DMS153 (cell line): ENCODE results near the gene MBNL1.
"Not testable (repeated sequence)": the region's sequence is repeated elsewhere in the genome, so short reads cannot be mapped to it uniquely, and the experiment has no call there.

Experiments used
- DNase-seq: peaks from one replicate; lab custom pipeline; 2025; lab: John Stamatoyannopoulos, UW

Gene MBNL1

DNA sequence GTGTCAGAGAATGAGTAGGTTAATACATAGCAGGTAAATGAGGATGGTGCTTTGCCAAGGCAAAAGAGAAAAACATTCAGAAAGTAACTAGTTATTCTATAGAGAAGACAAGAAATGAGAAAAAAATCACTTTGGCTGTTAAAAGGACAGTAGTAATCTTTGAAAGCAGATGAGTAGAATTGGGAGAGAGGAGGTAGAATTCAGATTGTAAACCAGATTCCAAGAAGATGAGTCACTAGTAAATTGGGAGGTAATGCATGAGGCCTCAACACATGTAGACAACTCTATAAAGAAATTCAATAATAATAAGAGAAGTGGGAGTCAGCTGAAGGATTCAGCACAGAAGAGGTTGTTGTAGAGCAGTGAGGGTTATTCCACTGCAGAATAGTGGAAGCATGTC, 81.4 kb downstream of the MBNL1 start:
- DNase-seq: no peak

DNA sequence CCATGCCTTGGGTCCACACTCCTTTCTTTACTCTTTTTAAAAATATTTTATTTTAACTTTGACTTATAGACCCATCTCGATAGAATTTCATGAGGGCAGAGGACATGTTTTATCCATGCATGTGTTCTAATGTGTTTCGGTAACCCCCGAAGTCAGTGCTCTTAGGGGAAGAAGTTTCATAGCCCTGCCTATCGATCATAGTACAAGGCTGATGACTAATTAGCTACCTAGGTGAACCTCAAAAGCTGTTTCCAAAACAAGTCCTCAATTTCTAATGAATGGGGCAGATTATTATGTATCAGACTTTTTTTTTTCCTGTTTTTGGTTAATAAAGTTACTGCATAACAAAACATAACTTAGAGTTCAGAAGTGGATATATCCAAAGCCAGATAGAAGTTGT, 82.0 kb downstream of the MBNL1 start:
- DNase-seq: no peak

DNA sequence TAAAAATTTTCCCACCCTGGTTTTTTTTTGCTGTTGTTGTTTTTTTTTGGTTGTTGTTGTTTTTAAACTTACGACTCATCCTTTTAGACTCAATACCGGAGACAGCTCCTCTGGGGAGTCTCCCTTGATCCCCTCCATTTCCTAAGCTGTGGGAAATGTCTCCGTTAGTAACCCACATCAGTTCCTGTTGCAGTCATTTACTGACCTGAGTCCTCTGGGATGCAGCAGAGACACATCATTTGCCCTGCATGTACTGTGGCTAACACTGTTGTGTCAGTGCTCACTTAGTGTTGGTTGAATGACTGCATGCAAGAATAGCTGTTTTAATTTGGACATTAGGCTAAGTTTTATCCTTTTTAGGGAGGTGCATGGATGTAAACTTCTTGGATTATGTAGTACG, 83.8 kb downstream of the MBNL1 start:
- no peak for DNase-seq

DNA sequence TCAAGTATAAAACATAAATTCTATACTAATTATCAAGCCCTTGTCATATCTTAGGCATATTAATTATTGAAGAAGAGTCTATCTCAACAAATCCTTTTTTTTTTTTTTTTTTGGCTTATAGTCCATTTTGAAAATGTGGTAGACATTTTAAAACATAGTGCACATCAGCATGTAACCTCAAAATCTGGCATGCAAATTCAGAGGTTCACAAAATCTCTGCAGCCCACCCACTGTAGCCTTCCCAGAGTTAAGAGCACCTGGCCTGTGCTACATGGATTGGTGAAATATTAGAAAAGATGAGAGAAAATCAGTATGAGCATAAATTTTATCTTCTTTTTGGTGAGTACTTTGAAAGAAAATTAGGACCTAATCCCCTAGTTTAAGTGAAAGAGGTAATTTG, 84.8 kb downstream of the MBNL1 start:
- no peak for DNase-seq

DNA sequence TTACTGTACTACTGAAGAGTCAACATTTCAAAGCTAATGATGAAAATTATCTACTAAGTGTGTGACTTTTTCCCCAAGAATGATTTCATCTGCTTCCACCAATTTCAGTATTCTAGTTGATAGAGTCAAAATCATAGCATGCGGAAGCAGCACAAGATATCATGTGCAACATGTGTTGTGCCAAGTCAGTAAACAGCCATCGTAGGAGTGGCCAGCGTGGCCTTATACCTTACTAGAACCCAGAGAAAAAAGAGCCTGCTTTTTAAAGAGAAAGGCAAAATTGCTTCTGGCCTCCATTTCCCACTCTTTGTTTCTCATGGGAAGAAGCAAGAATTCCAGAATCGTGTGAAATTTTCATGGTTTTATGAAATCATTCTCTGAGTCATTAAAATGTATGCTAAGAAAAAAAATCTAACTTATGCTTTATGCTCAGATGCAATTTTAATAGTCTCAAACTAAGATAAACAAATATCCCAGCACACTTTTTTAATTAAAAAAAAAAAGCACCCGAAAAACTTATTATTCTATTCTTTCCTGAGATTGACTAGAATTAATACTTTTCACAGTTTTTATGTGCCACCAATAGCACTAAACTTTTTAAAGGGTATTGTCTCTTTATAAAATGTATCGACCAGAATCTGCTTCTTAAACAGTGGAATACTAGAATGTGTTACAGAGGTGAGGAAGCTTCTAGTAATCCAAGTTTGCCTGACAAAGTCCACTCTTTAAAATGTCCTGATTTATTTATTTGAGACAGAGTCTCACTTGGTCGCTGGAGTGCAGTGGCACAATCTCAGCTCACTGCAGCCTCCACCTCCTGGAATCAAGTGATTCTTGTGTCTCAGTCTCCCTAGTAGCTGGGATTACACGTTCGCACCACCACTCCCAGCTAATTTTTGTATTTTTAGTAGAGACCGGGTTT, 87.3 kb downstream of the MBNL1 start:
- no peak for DNase-seq

DNA sequence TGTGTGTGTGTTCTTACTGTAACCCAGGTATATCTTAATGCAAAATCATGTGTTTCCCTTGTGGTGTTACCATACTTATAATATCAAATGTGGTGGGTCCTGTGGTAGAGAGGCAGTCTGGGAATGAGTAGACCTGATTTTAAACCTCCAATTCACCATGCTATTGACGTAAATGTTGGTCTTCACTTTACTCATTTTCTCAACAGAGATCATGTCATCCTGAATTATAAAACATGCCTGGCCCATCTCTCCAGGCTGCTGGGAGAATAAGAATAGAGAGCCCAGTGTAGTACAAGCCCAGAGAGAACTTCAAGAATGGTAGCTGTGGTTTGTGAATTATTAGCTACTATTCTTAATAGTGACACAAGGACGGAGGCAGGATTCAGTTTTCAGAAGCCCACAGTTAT, 88.1 kb downstream of the MBNL1 start:
- DNase-seq: no peak

DNA sequence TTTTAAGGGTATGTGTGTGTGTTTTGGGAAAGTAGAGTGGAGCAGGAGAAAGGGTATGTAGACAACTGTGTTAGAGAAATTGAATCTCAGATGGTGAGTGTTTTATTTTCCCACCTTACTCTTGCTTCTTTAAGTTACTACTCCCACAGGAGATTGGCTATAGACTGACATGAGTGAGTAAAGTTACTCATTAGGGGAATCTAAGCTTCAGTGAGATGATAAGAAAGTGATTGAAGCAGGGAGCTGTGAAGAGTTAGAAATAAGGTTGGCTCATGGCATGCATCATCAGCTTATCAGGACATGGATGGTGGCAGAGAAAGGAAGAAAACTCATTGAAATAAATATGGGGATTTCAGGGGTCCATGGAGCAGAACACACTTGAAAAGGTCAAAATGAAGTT, 88.9 kb downstream of the MBNL1 start:
- no peak for DNase-seq

DNA sequence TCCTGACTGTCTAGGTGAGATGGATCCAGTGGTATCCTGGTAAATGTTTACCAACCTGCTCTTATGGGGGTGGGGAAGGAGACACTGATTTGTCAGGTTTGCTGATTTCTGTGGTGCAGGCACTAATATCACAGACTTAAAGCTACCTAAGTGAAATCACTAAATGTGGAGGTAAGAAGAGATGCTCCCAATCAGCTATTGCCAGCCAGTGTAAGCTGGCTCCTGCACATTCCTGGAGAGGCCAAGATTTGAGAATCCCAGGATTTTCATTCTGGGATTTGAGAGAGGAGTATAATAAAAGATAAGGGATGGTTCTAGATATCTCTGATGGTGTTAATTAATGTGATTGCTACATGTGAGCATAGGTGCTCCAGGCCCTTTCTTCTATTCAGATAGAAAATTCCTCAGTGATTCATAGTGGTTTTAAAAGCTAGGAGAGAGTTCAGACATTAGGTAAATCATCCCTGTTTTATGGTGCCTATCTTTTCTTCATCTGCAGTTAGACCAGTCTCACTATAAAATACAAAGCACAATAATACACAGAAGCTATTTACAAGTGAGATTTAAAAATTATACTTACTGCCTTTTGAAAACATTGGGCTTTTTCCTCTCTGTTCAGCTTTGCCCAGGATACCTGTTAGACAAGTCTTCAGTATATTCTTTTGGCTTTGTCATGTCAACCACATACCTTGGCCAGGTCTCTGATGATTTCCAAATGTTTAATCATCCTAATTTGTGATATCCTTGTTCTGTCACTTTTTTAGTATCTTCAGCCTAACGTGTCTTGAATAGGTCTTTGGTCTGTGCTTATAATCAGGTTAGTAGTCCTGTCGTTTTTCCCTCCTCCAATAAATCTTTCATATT, 90.9 kb downstream of the MBNL1 start:
- DNase-seq: no peak

DNA sequence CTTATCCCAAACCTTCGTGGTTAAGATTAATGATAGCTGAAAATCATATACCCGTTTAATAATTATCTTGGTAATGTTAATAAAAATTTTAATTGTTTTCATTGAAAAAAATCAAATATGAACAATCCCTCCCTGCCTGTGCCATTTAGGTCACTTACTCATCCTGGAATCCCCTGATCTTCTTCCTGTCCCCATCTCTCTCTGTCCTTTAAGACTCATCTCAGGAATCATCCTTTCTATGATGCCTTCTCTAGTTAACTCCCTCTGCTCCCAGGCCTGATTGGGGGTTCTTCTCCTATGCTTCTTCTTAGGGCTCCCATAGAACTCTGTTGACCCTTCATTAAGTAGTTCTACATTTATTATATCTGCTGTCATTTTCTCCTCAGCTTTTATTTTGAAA, 91.6 kb downstream of the MBNL1 start:
- no peak for DNase-seq

DNA sequence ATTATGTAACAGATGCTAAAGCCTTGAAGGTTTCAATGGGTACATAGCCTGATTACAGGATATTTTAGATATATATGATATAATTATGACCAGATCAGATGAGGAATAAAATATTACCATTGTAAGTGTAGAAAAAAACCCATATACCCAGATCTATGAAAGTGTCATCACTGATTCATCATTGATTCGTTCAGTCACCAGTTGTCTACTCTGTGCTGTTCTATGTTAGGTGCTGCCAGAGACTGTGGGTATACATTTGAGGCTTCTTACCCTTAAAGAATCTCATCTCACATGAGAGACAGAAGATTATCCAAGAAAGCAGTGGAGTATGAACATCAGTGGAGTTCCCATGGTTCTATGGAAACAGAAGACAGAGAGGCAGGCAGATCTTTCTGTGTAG, 92.2 kb downstream of the MBNL1 start:
- no peak for DNase-seq

DNA sequence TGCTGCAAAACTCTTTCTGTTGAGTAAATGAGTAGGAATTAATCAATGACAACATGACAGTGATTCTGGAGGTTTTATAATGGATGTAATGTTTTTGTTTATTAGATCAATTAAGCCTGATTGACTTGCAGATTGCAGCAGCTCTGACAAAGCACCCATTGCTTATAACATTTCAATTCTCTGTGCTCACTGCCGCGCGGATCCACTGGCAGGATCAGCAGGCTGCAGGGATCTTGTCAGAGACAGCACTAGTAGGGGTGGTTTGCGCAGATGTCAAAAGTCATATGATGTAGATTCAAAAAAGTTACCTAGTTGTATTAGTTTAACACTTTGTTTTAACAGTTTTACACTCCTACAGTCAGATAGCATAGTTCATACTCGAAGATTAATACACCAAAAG, 93.4 kb downstream of the MBNL1 start:
- DNase-seq: no peak

DNA sequence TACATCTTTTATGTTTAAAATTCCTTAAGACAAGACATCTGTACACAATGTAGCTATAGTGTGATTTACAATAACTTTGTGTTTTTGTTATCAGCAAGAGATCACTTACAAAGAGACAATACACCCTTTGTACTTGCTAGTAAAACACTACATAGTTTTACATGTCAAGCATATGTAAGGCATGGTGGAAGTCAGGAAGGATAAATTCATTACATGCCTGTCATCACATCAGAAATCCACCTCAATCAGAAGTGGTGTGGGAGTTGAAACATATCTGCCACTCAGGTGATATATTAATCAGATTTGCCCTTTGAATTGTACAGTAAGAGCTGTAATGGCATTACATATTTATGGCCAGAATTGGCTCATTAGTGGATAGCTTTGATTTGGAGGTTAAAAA, 95.5 kb downstream of the MBNL1 start:
- no peak for DNase-seq

DNA sequence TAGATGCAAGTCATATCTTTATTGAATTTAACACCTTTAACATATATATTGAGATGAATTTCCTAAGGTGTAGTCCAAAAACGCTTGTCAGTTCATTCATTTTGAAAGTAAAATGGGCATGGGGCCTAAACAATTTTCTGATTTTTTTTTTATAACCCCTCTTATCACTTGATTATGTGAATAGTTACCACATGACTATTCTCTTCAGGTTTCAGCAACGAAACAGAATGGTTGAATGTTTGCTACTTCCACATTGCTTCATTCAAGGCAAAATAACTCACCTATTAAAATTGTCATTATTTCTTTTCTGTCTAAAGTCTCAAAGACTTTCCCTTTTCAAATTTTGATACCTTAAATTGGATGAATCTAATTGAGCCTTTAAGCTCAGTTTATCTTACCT, 96.4 kb downstream of the MBNL1 start:
- DNase-seq: no peak

DNA sequence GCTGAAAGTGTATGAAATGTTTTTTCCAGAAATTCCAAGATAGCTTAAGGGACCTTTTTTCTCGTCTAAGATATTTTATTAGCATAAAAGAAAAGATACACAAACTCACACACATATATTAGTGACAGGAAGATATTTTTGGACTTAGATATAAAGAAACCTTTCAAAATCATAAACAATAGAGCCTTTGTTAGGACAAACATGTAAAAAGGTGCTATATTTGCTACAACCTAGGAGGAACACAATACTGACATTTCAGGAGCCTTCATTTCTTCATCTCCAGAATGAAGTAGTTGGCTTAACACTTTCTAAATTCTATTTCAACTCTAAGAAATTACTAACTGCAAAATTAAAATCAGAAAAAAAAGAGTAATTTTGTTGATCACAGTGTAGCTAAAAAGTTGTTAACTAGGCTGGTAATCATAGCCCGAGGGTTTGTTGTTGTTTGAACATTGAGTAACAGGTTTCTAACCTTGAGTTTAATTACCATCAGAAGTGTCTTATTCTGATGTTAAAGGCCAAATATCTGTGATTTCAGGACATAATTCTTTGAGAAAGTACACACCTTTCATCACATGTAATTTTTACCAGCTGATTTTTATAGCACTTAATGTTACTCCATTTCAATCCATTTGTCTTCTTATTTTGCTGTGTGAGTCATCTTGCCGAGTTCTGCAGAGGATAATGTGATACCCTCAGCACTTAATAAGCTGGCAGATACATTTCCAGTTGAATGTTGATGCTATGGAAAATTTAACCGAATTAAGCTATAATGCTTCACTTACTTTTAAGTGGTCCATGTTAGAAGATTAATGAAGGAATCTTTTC, 97.3 kb downstream of the MBNL1 start:
- no peak for DNase-seq

DNA sequence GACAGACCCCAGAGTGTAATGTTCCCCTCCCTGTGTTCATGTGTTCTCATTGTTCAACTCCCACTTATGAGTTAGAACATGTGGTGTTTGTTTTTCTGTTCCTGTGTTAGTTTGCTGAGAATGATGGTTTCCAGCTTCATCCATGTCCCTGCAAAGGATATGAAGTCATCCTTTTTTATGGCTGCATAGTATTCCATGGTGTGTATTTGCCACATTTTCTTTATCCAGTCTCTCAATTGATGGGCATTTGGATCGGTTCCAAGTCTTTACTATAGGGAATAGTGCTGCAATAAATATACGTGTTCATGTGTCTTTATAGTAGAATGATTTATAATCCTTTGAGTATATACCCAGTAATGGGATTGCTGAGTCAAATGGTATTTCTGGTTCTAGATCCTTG, 98.5 kb downstream of the MBNL1 start:
- not testable (repeated sequence) for DNase-seq

DNA sequence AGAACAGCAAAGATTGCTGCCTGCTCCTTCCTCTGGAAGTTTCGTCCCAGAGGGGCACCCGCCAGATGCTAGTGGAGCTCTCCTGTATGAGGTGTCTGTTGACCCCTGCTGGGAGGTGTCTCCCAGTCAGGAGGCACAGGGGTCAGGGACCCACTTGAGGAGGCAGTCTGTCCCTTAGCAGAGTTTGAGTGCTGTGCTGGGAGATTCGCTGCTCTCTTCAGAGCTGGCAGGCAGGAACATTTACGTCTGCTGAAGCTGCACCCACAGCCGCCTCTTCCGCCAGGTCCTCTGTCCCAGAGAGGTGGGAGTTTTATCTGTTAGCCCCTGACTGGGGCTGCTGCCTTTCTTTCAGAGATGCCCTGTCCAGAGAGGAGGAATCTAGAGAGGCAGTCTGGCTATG, 103.9 kb downstream of the MBNL1 start:
- DNase-seq: not testable (repeated sequence)

DNA sequence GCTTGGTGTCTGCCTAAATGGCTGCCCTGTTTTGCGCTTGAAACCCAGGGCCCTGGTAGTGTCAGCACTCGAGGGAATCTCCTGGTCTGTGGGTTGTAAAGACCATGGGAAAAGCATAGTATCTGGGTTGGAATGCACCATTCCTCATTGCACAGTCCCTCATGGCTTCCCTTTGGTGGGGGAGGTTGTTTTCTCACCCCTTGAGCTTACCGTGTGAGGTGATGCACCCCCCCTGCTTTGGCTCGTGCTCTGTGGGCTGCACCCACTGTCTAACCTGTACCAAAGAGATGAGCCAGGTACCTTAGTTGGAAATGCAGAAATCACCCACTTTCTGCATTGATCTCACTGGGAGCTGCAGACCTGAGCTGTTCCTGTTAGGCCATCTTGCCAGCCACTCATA, 104.7 kb downstream of the MBNL1 start:
- no peak for DNase-seq

DNA sequence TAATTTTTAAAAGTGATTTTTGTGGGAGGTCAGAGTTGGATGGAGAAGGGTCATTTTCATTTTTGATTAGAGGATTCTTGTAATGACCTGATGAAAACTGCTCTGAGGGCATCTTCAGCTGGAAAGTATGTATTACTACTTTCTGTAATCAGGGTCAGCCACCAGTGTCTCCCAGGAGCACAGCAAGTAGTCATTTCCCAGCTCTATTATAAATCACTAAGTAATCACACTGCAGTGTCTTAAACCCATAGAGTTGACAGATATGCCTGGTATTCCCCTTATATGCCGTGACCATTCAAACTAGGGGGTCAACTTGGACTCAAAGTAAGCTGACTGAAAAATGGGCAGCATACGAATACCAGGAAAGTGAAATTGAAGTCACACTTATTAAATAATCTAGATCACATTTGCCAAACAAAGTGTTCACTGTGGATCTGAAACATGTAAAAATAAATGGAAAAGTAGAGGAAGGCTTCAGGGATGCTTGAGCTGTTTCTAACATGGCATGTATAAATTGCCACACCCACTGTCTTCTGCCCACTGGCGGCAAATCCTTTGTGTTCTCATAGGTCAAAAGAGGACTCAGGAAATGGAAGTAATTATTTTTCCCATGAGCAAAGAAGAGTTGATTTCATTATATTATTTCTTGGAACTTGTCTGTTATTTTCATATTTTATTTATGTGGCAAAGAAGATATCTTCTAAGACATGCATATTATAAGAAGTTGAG, 105.7 kb downstream of the MBNL1 start:
- DNase-seq: no peak

DNA sequence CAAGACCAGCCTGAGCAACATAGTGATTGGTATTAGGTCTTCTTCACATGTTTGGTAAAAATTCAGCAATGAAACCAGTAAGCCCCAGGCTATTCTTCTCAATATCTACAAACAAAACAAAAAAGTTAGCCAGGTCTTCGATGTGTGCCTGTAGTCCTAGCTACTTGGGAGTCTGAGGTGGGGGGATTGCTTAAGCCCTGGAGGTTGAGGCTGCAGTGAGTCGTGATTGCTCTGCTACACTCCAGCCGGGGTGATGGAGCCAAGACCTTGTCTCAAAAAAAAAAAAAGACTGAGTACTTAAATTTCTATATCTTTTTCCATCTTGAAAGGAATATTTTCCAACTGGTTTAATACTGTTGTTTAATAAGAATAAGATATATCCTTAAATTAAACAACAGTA, 106.8 kb downstream of the MBNL1 start:
- DNase-seq: no peak

DNA sequence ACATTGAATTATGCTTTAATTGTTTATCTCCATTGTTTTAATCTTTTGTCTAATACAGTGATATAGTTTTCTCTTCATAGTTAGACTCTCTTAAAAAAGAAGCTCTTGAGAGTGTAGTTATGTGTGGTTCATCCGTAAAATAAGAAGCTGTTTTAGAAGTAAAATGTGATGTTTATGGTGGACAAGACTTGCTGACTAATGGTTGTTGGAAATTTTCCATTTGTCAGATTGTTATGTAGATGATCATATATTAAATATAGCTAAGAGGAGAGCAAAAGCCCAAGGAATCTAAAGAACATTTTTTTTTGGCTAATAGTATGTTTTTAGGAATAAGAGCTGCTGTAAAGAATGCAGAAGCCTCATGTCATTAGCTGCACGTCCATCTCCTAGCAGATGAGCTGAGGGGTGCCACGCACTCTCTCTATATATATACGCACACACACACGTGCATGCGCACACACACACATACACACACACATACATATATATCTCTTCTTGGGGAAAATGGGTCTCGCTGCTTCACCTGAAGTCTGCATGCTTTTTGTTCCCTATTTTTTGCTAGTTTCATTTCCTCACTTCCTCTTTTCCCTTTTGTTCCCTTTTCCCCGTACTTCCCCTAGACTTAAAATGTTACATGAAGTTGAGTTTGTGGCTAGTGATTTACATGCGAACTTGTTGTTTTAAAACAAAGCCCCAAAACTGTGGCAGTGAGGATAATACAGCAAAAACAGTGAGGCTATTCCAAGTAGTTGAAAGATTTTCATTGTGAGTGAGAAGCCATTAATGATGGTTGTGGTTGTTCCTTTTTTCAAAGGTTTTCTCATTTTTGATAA, 107.8 kb downstream of the MBNL1 start:
- DNase-seq: no peak

DNA sequence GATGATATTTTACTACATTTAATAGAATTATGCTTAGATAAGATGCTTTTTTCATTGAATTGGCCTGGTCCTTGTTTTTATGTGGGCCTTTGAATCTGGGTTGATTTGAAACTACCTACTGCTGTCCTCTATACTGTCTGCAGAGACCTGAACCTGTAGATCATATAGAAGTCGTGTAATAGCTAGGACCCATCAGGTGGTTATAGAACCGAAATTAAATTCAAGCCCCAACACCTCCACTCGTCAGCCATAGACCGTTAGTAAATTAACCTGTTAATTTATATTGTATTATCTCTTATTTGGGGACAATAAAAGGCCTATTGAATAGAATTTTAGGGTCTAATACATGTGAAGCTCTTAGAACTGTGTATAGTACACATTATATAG, 108.4 kb downstream of the MBNL1 start:
- DNase-seq: no peak
